G401 (cell line): ENCODE results near the gene TP53TG3F. TPM values are rescaled to one million over a fixed set of nuclear protein-coding genes. Genes with fewer than 3 reads are reported as not detected.
"Not testable (repeated sequence)": the region's sequence is repeated elsewhere in the genome, so short reads cannot be mapped to it uniquely, and the experiment has no call there.

Experiments
- DNase-seq: peaks from one replicate; pipeline ENCODE4 v3.0.0-alpha.2; 2015; ENCODE audit warnings: low spot score
- in situ Hi-C: cut with HindIII; loops from 2 replicates; pipeline ENCODE4 v1.10.0; 2016; ENCODE audit warnings: low sequenced_read_pairs, mixed read lengths
- total RNA-seq: library from RNA; depleted of rRNA; stranded (reverse); fragments of >200 nt; shearing (Covaris generic); gene quantifications from 2 replicates; pipeline ENCODE4 v1.2.3, GENCODE V29; 2014; rRNA removed

TP53TG3F gene
- total RNA-seq, result not detected in 2 replicates

GRCh38 chr16:33459312-33459711 lies at the start of gene TP53TG3F:
Gene TP53TG3F, plus strand, starts transcription at chr16:33459612. Its CDS starts 68 bp downstream, at chr16:33459680.
- in situ Hi-C loops, DNase-seq: not testable (repeated sequence)

- in situ Hi-C loops, DNase-seq: not testable (repeated sequence)
Observed at GRCh38 chr16:33491611-33492010, 32.2 kb downstream of the TP53TG3F start.

- in situ Hi-C loops, DNase-seq: not testable (repeated sequence)
Observed at GRCh38 chr16:33507231-33507630, 47.8 kb downstream of the TP53TG3F start.

- in situ Hi-C loops, DNase-seq: not testable (repeated sequence)
Observed at GRCh38 chr16:33509070-33509469, 49.7 kb downstream of the TP53TG3F start.

- in situ Hi-C loops, DNase-seq: not testable (repeated sequence)
Observed at GRCh38 chr16:33509906-33510305, 50.5 kb downstream of the TP53TG3F start.

Other genes starting within 250 kb of the TP53TG3F start
- gene TP53TG3E, start 155.3 kb upstream of the TP53TG3F start, total RNA-seq, result not detected in 2 replicates
- gene TP53TG3B, start 98.8 kb upstream of the TP53TG3F start, total RNA-seq, result not detected in 2 replicates